NT2/D1 (cell line): ENCODE results near the gene GLB1L.

Experiments
- YY1 ChIP-seq: IDR thresholded peaks from 2 replicates; pipeline ENCODE4 v1.6.1; 2011; ENCODE audit not compliant: insufficient read length, insufficient read depth
- ZNF274 ChIP-seq: IDR thresholded peaks from 2 replicates; pipeline ENCODE4 v1.6.1; 2011; ENCODE audit warnings: mild to moderate bottlenecking, low read depth, low read length

- TF ChIP-seq YY1 (no peak), ZNF274 (no peak)
Observed at GRCh38 chr2:219210196-219210885, 34.9 kb downstream of the GLB1L start.
